AG20443 (cell line): ENCODE data around the gene ARHGEF39.

ENCODE experiments used
- DNase-seq: peaks from one replicate; pipeline ENCODE4 v3.0.0; 2012; ENCODE audit warnings: low spot score, mixed read lengths

The ARHGEF39 gene

GRCh38 chr9:35664531-35665470 lies at the start of gene ARHGEF39:
ARHGEF39 (minus strand) TSS chr9:35665195; CDS start chr9:35665169, 26 bp downstream.
- DNase-seq: peak; percentile 97

DNA sequence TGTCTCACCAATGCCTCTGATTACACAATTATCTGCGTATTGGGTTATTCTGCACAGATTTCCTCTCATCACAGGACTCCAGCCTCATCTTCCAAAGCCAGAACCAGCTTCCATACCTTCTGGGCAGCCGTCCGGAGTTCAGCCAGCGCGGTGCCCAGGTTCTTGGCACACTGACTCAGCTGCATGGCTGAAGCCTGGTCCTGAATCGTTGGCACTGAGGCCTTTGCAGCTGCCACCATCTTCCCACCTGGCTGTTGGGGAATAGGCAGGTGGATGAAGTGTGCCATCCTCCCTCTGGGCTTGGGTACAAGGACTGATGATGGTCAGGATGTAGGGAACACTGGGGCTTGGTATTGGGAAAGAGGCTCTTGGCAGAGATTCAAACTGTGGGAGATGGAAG lies 49.1 kb upstream of the ARHGEF39 start:
- no peak for DNase-seq

- DNase-seq: no peak
Measured at GRCh38 chr9:35713578-35713977, 48.6 kb upstream of the ARHGEF39 start.

DNA sequence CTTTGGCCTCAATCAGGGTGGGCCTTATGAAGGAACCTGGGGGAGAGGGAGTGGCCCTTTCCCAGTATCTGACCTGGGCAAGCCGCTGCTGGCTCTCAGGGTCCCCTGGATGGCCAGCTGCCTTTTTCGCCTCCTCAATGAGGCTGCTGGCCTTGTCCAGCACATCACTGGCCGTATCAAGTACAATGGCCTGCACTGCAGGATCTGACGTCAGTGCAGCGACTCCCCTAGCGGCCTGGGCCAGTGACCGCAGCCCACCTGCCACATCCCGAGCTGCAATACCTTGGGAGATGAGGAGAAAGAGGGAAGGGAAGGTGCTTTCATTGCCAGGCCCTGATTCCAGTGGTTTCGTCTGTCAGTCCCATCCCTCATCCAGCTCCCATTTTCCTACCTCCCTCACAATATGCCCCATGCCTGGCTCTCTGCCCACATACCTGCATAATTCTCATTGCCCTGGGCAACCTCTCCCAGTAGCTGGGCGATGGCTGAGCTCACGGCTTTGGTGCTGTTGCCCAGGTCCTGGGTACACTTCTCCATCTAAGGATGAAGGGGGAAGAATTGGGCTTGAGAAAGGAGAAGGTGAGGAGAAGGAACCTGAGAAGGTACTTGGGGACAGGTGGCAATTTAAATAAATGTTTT lies 47.9 kb upstream of the ARHGEF39 start:
- no peak for DNase-seq

GRCh38 chr9:35711501-35712428 lies 46.8 kb upstream of the ARHGEF39 start:
- DNase-seq: no peak

DNA sequence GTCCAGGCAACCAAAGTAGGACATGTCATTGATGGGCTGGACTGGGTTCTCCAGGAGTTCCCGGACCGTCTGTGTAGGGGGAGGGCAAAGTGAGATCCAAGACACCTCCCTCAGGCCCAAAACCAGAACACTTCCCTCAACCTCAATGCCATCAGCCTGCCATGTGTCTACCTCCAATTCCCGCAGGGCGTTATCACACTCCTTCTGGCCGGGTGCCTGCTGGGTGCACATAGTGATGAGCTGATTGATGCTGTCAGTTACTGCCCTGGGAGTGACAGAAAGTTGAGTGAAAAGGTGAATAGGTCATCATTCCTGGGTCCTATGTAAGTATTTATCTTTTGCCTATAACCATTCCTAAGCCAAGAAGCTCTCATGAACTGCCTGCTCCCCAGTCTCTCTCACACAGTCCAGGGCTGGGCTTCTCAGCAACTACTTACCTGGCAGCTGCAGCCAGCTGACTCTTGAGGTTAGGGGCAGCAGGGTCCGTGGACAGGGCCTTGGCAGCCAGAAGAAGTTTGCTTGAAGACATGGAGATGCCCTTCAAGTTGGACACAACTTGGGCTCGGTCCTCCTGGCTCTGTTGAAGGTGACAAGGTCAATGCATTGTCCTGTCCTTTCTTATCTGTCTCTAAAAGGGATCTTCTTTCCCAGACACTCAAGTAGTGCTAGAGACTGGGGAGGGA lies 46.0 kb upstream of the ARHGEF39 start:
- DNase-seq: no peak

GRCh38 chr9:35708146-35708545 lies 43.2 kb upstream of the ARHGEF39 start:
- no peak for DNase-seq

- DNase-seq: no peak
Measured at GRCh38 chr9:35706951-35707350, 42.0 kb upstream of the ARHGEF39 start.

DNA sequence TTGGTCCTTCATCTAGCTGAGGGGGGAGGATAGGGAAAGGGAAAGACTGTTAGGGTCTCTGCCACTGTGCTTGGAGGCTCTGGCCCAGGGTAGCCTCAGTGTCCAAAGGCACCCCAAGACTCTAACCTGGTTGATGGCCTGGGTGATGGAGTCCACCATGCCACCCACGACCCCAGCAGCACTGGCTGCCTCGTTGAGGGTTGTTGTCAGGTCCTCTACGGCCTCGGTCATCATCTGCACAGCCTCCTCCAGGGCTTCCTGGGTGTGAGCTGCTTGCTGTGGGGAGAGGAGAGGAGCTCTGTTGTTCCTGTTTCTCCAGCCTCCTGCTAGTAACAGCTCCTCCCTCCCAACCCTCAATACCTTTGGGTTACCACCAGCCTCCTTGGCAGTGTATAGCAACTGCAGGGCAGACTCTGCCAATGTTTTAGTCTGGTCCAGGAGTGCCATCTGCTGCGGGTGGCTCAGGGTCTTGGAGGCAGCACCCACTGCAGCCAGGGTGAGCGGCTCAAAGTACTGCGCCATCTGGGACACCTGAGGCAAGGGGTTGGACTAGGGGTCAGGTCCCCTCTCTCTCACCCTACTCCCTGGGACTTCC lies 40.9 kb upstream of the ARHGEF39 start:
- no peak for DNase-seq

DNA sequence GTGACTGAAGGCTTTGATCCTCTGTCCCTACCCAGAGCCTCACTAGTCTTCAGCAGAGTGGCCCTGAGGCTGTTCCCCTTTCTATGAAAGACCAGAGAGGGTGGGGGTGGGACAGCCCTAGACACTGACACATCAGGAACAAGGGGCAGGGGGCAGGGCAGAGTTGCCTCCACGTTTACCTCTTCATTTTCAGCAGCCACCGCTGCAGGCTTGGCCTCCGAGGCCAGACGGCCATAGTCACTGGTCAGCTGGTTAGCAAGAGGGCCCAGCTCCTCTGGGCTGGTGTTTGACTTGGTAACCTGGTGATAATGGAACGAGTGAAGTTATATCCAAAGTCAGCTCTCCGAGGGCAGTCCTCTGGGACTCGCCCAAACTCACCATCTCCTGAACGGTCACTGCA lies 40.4 kb upstream of the ARHGEF39 start:
- no peak for DNase-seq

- DNase-seq: no peak
Measured at GRCh38 chr9:35703906-35704672, 39.1 kb upstream of the ARHGEF39 start.

- no peak for DNase-seq
Measured at GRCh38 chr9:35702696-35703095, 37.7 kb upstream of the ARHGEF39 start.

DNA sequence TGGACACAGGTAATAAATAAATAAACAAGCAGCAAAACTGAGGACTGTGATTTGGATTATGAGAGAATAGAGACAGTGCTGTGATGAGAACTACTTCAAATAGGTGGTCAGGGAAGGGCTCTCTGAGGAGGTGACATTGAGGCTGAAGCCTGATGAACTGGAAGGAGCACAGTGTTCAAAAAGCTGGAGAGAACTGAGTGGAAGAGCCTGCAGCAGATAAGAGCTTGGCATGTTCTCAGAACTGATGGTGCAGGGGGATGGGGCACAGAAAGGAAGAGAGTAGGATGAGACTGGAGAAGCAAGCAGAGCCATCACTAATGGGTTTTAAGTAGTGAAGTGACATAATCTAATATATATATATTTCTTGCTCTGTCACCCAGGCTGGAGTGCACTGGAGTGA lies 35.9 kb upstream of the ARHGEF39 start:
- DNase-seq: no peak

DNA sequence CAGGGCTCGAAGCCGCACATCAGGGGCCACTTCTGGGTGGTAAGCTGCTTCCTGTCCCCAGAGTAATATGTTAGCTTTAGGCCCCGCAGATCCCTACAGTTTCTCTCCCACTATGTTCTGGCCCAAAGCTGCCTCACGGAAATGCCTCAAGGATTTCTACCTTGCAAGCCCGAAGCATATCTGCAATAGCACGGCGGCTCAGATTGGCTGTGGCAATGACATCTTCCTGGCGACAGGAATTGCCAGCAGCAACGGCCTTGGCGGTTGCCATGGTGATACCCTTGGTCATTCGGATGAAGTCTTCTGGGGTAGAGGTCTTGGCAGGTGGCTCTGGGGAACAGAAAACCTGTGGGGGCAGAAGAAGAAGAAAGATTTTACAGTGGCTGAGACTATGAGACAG lies 35.0 kb upstream of the ARHGEF39 start:
- DNase-seq: no peak

- DNase-seq: no peak
Measured at GRCh38 chr9:35698231-35698630, 33.2 kb upstream of the ARHGEF39 start.

DNA sequence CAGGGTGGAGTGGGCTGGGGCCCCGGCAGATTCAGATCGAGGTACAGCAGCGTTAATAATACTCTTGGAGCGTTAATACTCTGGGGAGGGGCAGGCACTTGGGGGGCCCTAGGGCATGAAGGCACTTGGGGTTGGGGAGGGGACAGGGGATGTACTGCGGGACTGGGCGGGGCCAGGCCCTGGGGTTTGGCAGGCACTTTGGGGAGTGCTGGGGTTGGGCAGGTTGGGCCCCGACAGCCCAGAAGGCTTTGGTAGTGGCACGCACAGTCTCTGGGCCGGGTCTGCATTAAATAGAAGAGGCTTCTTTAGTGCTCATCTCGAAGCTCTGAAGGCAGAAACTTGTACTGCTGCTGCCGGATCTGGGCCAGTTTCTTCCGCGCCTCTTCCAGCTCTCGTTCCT lies 32.5 kb upstream of the ARHGEF39 start:
- no peak for DNase-seq

DNA sequence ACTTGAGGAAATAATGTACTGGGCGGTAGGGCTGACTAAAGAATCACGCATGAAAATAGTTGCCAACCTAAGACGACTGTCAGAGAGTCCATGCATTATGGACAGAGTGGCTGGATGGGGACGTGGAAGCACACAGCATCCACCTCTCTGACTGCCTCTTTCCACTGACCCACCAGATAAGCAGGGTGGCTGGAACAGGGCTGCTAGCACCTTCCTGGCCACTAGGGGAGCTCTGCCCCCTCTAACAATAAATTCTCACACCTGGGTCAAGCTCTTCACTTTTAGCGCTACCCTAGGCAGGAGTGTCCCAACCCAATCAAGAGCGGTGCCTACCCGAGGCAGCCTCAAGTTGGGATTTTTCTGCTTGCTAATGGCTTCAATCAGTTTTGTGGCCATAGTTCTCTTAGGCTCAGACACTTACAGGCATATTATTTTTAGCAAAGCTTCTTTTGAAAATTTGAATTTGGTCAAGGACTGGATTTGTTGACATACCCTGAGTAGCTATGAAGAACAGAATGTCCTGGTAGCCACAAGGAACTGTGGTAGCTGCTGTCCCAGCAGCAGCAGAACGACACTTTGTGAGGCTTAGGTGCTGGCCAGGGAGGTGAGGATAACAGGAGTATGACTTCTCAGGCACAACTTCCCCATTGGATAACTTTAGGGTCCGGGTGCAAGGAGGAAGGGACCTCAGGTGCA lies 31.7 kb upstream of the ARHGEF39 start:
- peak; percentile 68 for DNase-seq

- DNase-seq: no peak
Measured at GRCh38 chr9:35695943-35696401, 31.0 kb upstream of the ARHGEF39 start.

- DNase-seq: no peak
Measured at GRCh38 chr9:35691757-35692301, 26.8 kb upstream of the ARHGEF39 start.

- DNase-seq: no peak
Measured at GRCh38 chr9:35691334-35691650, 26.3 kb upstream of the ARHGEF39 start.
